ENCODE results near the gene KIAA1328. TPM values are rescaled to one million over a fixed set of nuclear protein-coding genes. Genes with fewer than 3 reads are reported as not detected.

KIAA1328 gene
- total RNA-seq, 1 donor from 2014 or later = 11.6 TPM

DNA sequence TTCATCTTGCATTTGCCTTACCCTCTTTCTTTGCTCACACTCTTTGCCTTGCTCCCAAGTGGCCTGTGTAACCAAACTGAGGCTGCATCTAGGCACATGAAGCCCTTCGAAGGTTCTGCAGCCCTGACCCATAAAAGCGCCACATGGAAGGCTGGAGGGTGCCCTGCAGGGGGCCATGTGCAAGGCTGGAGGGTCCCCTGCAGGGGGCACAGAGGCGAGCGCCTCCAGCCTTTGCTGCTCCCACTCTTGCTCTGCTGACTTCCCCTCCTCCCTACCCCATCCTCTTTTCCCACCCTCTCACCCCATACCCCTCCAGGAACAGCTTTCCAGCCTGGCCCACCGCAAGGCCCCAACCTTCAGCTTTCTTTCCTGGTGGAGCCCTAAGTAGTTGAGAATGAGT lies 419.4 kb downstream of the KIAA1328 start:
- peaks cover 47% of the 10 kb centered on the region for H3K27me3 Mint-ChIP-seq
- TF ChIP-seq, protein P1, sequence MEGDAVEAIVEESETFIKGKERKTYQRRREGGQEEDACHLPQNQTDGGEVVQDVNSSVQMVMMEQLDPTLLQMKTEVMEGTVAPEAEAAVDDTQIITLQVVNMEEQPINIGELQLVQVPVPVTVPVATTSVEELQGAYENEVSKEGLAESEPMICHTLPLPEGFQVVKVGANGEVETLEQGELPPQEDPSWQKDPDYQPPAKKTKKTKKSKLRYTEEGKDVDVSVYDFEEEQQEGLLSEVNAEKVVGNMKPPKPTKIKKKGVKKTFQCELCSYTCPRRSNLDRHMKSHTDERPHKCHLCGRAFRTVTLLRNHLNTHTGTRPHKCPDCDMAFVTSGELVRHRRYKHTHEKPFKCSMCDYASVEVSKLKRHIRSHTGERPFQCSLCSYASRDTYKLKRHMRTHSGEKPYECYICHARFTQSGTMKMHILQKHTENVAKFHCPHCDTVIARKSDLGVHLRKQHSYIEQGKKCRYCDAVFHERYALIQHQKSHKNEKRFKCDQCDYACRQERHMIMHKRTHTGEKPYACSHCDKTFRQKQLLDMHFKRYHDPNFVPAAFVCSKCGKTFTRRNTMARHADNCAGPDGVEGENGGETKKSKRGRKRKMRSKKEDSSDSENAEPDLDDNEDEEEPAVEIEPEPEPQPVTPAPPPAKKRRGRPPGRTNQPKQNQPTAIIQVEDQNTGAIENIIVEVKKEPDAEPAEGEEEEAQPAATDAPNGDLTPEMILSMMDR (conservative IDR thresholded peaks at IDR 0.05) = no peak
- no peak overlapping the region for H3K4me3 Mint-ChIP-seq
- H3K27ac Mint-ChIP-seq = no peak overlapping the region
- peaks cover 7% of the 10 kb centered on the region for H3K4me1 Mint-ChIP-seq (ENCODE audit: unreplicated experiment)
- H3K36me3 Mint-ChIP-seq = peaks cover 4% of the 10 kb centered on the region
- no peak for DNase-seq (ENCODE audit: extremely low spot score, unreplicated experiment)
- H3K9me3 Mint-ChIP-seq = no peaks in the 10 kb centered on the region

DNA sequence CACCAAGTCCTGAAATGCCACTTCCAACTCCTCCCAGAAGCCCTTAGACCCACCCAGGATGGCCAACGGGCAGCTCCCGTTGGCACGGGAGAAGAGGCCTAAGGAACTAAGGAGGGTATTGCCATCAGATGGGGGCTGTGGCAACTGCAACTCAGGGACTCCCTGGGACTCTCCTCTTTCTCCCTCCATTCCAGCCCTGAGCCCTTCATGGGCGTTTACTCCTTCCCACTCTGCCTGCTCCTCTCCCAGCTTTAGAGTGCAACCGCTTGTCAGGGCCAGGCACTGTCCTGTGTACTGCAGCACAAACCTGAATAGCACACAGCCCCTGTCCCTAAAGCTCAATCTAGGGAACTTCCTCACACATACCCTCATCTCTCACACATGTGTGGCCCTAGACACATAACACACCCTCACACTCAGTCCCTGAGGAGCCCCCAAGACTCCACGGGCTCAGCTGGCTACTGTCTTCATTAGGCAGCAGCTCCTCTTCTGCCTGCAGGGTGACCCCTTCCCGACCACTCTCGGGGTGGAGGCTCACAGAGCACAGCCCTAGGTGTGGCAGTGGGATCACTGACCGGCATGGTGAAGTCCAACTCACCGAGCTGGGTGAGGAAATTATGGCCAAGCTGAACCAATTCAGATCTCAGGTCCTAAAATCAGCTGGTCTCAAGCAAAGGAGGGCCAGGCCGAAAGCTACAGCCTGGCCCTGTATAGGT lies 420.4 kb downstream of the KIAA1328 start:
- Mint-ChIP-seq H3K4me3 (no peak overlapping the region), H3K27me3 (peaks cover 39% of the 10 kb centered on the region), H3K4me1 (ENCODE audit: unreplicated experiment) (peaks cover under 1% of the 10 kb centered on the region), H3K27ac (no peak overlapping the region), H3K9me3 (no peaks in the 10 kb centered on the region), H3K36me3 (peaks cover 4% of the 10 kb centered on the region)
- no peak for DNase-seq (ENCODE audit: extremely low spot score, unreplicated experiment)
- TF ChIP-seq, protein P1 (conservative IDR thresholded peaks at IDR 0.05) = no peak

DNA sequence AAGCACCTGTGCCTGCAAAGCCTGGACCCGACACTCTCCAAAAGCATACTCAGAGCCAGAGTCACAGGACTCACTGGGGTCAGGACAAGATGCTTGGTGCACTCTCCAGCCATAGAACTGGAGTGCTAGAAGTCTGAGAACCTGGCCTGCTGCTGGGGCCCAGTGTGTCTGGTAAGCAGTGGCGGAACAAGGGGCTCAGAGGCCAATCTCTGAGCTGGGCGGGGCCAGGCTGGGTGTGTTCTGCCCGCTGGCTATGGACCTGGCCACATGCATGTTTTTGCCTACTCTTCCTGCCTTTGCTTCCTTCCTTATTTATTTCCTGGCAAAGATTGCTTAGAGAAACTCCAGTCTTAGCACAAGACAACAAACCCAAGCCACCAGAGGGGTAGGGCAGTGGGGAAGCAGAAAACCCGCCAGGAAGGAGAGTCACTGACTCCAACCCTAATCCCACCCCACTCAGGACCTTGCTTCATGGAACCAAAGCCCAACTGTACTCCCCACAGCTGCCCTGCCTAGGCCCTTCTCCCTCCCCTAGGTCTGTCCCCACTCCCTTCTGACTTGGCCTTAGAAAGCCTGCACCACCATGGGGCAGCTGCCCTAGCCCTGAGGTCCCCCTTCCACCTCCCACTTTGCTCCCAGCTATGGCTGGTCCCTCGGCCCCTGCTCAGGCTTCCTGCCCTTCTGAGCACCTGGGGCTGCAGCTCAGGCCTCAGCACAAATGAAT lies 421.1 kb downstream of the KIAA1328 start:
- Mint-ChIP-seq H3K27ac (no peak overlapping the region), H3K36me3 (no peaks in the 10 kb centered on the region), H3K9me3 (no peaks in the 10 kb centered on the region), H3K4me1 (ENCODE audit: unreplicated experiment) (peaks cover 5% of the 10 kb centered on the region), H3K4me3 (no peak overlapping the region), H3K27me3 (peaks cover 40% of the 10 kb centered on the region)
- TF ChIP-seq, protein P1 (conservative IDR thresholded peaks at IDR 0.05) = no peak
- no peak for DNase-seq (ENCODE audit: extremely low spot score, unreplicated experiment)

DNA sequence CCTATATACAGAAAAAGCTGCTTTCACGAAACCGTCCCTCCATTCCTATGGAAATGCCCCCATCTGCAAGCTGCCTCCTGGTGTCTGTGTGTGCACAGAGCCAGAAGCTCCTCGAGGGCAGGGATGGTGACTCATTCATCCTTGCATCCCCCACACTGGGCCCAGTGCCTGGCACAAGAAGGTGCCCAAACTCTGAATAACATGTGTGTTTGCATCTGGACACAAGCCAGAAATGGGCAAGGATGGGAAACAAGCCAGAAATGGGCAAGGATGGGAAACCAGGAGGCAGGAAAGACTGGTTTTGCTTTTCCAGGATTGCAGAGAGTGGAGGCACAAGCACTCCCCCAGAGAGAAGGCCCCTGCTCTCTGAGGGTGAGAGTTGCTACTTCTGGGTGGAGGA lies 422.8 kb downstream of the KIAA1328 start:
- Mint-ChIP-seq H3K27me3 (peaks cover 45% of the 10 kb centered on the region), H3K36me3 (no peaks in the 10 kb centered on the region), H3K4me1 (ENCODE audit: unreplicated experiment) (peaks cover 10% of the 10 kb centered on the region), H3K27ac (no peak overlapping the region), H3K4me3 (peak overlapping the region; percentile 47), H3K9me3 (no peaks in the 10 kb centered on the region)
- DNase-seq (ENCODE audit: extremely low spot score, unreplicated experiment) = no peak
- TF ChIP-seq, protein P1 (conservative IDR thresholded peaks at IDR 0.05) = no peak

DNA sequence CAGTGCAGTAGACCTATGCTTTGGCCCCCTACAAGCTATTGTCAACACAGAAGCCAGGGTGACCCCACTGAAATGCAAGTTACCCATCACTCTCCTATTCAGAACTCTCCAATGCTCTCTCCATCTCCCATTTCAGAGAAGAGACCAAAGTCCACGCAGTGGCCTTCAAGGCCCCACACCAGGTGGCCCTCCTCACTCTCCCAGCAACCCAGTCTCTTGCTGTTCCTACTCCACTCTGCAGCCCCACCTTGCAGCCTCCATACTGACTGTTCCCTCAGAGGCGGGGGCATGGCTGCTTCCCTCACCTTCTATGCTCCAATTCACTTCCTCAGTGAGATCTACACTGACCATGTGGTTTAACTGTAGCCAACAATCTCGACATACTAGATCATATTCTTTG lies 423.4 kb downstream of the KIAA1328 start:
- peaks cover 10% of the 10 kb centered on the region for H3K4me1 Mint-ChIP-seq (ENCODE audit: unreplicated experiment)
- no peak overlapping the region for H3K27ac Mint-ChIP-seq
- H3K4me3 Mint-ChIP-seq = peak overlapping the region; percentile 76
- no peak for DNase-seq (ENCODE audit: extremely low spot score, unreplicated experiment)
- H3K9me3 Mint-ChIP-seq = no peaks in the 10 kb centered on the region
- no peaks in the 10 kb centered on the region for H3K36me3 Mint-ChIP-seq
- peaks cover 52% of the 10 kb centered on the region for H3K27me3 Mint-ChIP-seq
- TF ChIP-seq, protein P1 (conservative IDR thresholded peaks at IDR 0.05) = no peak
